ENCODE measurements around the gene GPC5.
"Not testable (repeated sequence)": the region's sequence is repeated elsewhere in the genome, so short reads cannot be mapped to it uniquely, and the experiment has no call there.

Gene GPC5

DNA sequence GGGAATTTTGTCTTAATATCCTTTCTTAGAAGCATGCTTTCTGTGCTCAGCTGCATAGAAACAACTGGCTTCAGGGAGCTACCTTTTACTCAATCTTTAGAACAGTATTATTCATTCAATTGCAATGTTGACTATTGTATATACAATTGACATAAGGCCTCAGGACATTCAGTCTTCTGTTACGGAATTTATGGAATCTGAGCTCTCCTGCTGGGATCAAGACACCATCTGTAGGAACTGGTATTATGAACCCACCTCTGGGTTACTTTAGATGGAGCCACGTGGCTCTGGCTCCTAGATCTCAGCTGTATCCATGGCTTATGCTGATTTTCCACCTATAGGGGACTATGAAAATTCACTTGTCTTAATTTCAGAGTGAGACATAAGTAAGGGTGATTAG lies 1112.0 kb downstream of the GPC5 start:
- TF ChIP-seq, protein P1, sequence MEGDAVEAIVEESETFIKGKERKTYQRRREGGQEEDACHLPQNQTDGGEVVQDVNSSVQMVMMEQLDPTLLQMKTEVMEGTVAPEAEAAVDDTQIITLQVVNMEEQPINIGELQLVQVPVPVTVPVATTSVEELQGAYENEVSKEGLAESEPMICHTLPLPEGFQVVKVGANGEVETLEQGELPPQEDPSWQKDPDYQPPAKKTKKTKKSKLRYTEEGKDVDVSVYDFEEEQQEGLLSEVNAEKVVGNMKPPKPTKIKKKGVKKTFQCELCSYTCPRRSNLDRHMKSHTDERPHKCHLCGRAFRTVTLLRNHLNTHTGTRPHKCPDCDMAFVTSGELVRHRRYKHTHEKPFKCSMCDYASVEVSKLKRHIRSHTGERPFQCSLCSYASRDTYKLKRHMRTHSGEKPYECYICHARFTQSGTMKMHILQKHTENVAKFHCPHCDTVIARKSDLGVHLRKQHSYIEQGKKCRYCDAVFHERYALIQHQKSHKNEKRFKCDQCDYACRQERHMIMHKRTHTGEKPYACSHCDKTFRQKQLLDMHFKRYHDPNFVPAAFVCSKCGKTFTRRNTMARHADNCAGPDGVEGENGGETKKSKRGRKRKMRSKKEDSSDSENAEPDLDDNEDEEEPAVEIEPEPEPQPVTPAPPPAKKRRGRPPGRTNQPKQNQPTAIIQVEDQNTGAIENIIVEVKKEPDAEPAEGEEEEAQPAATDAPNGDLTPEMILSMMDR (IDR thresholded peaks at IDR 0.05; ENCODE audit: insufficient read depth, missing control alignments), result no peak
- DNase-seq (ENCODE audit: insufficient read length, low spot score) (no peak), FAIRE-seq (no peak)

DNA sequence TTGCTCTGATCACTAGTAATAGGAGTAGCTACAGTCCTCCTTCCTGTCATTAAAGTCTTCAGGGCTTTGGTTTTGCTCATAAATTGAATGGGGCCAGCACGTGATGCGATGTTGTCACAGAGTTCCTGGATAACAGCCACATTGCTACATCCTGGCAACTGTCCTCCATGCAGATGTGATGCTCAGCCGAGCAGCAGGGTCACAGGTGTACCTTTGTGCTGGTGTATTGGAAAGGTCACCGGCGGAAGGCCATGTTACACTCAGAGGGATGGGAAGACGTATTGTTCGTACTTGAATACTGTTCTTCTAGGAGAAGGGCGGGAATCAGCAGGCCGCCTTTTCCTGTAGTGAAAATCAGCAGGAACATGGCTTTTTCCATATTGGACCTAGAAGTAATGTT lies 1114.4 kb downstream of the GPC5 start:
- TF ChIP-seq, protein P1 (IDR thresholded peaks at IDR 0.05; ENCODE audit: insufficient read depth, missing control alignments), result no peak
- DNase-seq (ENCODE audit: insufficient read length, low spot score), result no peak
- FAIRE-seq, result no peak

DNA sequence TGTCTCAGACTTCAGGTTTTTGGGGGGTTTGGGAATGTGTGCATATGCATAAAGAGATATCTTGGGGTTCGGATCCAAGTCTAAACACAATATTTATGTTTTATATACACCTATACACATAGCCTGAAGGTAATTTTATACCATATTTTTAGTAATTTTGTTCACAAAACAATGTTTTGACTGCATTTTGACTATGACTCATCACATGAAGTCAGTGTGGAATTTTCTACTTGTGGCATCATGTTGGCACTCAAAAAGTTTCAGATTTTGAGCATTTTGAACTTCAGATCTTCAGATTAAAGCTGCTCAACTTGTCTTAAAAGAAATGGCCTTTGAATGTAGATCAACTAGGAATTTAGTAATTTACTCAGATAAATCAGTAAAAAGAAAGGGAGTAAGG lies 1115.3 kb downstream of the GPC5 start:
- FAIRE-seq (no peak), DNase-seq (ENCODE audit: insufficient read length, low spot score) (no peak)
- TF ChIP-seq, protein P1 (IDR thresholded peaks at IDR 0.05; ENCODE audit: insufficient read depth, missing control alignments), result no peak

DNA sequence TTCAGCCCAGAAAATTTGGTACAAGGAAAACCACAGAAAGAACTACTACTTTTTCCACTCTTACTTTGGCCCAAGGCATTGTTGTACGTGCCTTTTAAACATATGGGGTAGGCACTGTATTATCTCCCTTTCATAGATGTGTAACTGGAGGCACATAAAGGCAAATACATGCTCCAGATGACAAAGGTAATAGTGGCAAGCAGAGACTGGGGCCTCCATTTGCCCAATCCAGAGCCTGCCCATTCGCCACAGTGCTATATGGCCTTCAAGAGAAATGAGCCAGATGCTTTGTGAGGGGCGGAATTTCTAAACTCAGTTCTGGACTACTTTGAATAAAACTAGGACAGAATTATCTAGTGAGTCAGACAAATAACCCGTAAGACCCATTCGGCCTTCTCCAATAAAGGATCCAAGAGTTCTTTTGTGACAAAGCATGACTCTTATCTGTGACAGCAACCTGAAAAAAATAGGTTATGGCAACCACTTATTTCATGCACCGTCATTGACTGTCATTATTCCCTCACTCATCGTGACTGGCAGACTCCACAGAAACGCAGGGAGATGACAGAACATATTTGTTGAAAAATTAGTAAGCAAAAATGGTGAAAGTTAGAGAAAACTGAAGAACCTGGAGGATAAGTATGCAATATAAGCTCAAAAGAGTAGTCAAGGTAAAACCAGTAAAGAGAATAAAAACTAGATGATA lies 1116.2 kb downstream of the GPC5 start:
- TF ChIP-seq, protein P1 (IDR thresholded peaks at IDR 0.05; ENCODE audit: insufficient read depth, missing control alignments), result no peak
- no peak for FAIRE-seq
- no peak for DNase-seq (ENCODE audit: insufficient read length, low spot score)

DNA sequence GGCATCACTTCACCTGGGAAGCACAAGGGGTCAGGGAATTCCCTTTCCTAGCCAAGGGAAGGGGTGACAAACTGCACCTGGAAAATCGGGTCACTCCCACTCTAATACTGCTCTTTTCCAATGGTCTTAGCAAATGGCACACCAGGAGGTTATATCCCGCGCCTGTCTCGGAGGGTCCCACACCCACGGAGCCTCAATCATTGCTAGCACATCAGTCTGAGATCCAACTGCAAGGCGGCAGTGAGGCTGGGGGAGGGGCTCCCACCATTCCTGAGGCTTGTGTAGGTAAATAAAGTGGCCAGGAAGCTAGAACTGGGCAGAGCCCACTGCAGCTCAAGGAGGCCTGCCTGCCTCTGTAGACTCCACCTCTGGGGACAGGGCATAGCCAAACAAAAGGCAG lies 1118.5 kb downstream of the GPC5 start:
- DNase-seq (ENCODE audit: insufficient read length, low spot score); FAIRE-seq: not testable (repeated sequence)

DNA sequence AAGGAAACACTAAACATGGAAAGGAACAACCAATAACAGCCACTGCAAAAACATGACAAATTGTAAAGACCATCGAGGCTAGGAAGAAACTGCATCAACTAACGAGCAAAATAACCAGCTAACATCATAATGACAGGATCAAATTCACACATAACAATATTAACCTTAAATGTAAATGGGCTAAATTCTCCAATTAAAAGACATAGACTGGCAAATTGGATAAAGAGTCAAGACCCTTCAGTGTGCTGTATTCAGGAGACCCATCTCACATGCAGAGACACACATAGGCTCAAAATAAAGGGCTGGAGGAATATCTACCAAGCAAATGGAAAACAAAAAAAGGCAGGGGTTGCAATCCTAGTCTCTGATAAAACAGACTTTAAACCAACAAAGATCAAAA lies 1120.2 kb downstream of the GPC5 start:
- DNase-seq (ENCODE audit: insufficient read length, low spot score); FAIRE-seq: not testable (repeated sequence)

DNA sequence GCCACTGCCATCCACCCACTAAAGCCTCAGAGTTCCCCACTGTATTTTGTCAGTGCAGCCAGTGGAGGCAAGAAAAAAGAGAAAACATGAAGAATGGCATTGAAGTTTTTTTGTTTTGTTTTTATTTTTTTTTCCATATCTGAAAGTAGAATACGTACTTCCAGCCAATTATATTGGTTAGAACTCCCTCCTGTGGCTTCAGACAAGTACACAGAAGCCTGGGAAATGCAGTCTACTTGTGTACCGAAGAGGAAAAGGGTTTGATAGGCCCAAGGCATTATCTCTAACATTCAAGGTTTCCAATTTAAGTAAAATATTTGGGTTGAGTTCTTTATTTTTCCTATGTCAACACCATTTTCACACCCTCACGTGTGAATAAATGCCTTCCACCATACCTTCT lies 1131.9 kb downstream of the GPC5 start:
- DNase-seq (ENCODE audit: insufficient read length, low spot score) (no peak), FAIRE-seq (no peak)
- TF ChIP-seq, protein P1 (IDR thresholded peaks at IDR 0.05; ENCODE audit: insufficient read depth, missing control alignments), result no peak

DNA sequence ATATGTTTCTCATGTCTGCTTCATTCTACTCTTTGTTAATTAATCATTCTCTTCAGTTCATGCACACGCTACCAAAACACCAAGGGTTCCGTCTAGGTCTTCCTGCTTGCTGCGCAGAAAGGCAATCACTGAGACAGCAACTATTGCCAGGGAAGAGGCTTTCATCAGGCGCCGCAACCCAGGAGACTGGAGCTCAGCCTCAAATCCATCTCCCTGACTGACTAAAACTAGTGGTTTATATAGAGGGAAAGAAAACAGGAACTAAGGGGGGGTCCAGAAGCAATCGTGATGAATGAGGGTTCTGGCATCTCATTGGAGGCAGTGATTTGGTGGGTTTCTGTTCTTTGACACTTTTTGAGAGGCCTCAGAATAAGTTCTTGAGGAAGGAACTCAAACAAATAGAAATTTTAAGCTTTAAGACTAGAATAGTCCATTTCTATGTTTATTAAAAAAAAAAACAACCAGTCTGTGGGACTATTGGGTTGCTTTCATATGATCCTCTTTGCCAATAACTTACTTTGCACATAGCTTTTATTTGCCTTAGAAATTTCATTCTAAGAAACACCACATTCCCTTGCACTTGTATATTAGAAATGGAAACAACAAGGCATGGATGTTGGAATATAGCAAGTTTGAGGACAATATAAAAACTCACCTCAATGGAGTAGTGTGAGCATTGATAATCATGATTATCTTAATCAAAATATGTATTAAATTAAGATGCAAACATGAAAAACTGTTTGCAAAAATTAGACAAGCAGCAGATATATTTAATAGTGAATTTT lies 1137.0 kb downstream of the GPC5 start:
- DNase-seq (ENCODE audit: insufficient read length, low spot score) (no peak), FAIRE-seq (no peak)
- TF ChIP-seq, protein P1 (IDR thresholded peaks at IDR 0.05; ENCODE audit: insufficient read depth, missing control alignments), result no peak

Data from D721Med (cell line).